ENCODE results near the gene NINJ1. TPM values are rescaled to one million over a fixed set of nuclear protein-coding genes. Genes with fewer than 3 reads are reported as not detected.
"Not testable (repeated sequence)": the region's sequence is repeated elsewhere in the genome, so short reads cannot be mapped to it uniquely, and the experiment has no call there.

The NINJ1 gene
- total RNA-seq, 3 donors from 2014 or later, result 48.6 to 69.8 (median 50.1) TPM

DNA sequence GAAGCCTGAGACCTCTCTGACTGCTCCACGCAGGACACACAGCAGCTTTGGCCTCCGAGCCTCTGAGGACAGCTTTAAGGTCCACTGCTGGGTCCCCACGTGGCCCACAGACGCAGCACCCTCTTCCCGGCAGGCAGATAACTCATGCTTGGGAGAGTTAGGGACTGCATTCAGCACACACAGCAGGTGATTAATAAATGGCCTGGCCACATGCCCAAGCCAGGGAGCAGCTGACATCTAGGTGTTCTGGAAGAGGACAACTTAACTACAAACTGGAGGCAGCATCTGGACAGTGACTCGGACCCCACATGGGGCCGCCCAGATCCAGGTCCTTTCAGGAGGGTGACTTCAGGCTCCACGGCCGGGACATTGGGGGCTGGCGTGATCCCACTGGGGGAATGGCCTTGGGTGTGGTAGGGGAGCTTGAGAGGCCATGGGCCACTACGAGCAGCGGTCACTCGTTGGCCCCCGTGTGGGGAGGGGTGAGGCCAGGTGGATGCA is 11.3 kb downstream of the NINJ1 start:
- H3K4me1 Mint-ChIP-seq (ENCODE audit: low read depth), result peaks cover 39% of the 10 kb centered on the region
- ATAC-seq, result no peak
- no peak for DNase-seq
- H3K36me3 Mint-ChIP-seq (ENCODE audit: insufficient read depth), result peaks cover 18% of the 10 kb centered on the region
- H3K4me3 Mint-ChIP-seq, result no peak overlapping the region
- no peaks in the 10 kb centered on the region for H3K9me3 Mint-ChIP-seq
- H3K27me3 Mint-ChIP-seq (ENCODE audit: low read depth), result no peaks in the 10 kb centered on the region

DNA sequence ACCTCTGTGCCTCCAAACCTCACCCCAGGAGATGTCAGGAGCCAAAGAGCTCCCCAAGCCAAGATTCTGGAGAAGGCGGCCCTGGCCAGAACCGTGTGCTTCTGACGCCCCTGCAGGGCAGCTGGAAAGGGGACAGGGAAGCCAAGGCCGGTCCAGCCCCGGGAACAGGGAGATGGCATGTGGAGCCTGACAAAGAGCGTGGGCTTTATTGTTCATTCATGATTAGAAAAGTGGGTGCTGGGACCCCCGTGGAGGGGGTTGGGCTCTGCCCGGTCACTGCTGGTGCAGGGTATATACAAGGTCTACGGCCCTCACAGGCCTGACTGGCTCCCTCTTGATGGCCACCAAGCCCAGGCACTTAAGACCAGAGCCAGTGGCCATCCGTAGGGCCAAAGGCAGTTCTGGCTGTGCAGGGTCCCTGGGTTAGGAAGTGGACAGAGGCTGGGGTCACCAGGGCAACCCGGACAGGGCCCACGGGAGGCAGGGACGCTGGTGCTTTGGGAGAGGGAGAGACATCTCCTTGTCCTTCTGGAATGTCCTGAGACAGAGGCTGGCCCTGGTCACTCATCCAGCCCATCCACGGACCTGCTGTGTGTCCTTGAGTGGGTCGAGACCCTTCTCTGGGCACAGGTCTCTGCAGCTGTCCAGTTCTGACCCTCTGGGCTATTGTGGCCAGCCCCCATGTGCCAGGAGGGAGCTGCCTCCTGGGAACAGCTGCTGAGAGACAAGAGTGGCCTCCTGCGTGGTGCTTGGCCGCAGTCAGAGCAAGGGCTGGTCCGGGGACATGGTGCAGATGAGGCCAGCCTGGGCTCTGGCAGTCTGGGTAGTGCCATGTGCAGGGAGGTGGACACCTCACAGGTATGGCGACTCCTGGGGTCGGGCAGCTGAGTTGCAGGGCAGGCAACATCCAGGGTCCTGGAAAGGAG is 12.5 kb downstream of the NINJ1 start:
- H3K4me1 Mint-ChIP-seq (ENCODE audit: low read depth), result peaks cover 27% of the 10 kb centered on the region
- H3K27me3 Mint-ChIP-seq (ENCODE audit: low read depth), result no peaks in the 10 kb centered on the region
- H3K36me3 Mint-ChIP-seq (ENCODE audit: insufficient read depth), result peaks cover 18% of the 10 kb centered on the region
- no peak for DNase-seq
- ATAC-seq, result no peak
- no peaks in the 10 kb centered on the region for H3K9me3 Mint-ChIP-seq
- H3K4me3 Mint-ChIP-seq, result no peak overlapping the region

DNA sequence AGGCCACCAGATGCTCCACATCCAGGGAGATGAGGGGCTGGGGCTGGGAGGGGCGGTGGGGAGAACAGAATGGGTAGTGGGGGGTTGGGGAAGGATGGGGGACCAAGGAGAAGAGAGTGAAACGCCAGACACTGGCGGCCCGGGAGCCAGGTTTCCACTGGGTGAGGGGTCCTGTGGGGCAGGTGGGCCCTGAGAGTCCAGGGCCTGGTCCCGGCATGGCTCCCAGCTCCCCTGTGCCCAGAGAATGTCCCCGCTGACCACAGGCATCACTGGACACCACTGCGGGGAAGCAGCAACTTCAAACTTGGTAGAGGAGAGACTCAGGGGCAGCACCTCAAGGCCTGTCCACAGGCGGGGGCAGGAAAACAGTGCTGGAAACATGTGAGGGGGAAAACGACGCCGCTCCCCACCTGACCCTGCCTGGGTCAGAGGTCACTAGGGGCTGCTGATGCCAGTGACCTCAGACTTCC is 13.2 kb downstream of the NINJ1 start:
- Mint-ChIP-seq H3K36me3 (ENCODE audit: insufficient read depth) (peaks cover 18% of the 10 kb centered on the region), H3K4me3 (no peak overlapping the region), H3K4me1 (ENCODE audit: low read depth) (peaks cover 20% of the 10 kb centered on the region), H3K27me3 (ENCODE audit: low read depth) (no peaks in the 10 kb centered on the region), H3K9me3 (no peaks in the 10 kb centered on the region)
- no peak for DNase-seq
- no peak for ATAC-seq

DNA sequence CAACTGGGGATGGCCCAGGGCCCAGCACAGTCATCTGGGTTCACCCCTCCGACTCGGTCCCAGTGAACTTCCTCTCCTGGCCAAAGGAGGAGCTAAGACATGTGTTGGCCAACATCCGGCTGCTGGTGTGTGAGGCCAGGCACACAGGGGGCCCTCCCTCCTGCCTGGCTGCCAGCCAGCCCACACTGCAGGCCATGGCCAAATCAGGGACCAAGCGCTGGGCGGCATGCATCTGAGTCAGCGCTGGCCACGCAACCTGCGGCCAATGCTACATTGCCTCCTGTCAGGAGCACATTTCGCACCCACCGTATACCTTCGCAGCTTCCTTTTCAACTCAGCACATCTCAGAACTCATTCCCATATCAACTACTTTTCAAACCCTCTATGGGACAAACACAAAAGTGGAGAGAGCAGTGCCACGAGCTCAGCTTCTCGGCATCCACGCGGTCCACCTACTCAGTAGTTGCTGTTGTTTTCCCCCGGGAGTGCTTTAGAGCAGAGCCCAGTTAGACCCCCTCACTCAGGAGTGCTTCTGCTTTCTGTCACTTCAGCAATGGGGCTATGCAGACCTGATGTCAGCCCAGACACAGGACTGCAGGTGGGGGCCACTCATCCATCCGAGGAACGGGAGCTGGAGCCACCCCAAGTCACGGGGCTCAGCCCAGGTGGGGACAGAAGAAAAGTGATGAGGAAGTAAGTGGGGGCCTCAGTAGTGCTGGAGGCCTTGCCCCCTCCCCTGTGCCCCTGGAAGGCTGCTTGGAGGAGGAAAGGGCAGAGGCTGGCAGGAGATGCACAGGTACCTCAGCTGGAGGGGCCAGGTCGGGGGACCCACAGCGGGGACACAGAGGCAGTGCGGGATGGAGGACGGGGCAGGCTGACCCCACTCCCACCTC is 13.9 kb downstream of the NINJ1 start:
- ATAC-seq (peak; percentile 64 to 73), DNase-seq (no peak)
- Mint-ChIP-seq H3K36me3 (ENCODE audit: insufficient read depth) (peaks cover 18% of the 10 kb centered on the region), H3K4me1 (ENCODE audit: low read depth) (peaks cover 17% of the 10 kb centered on the region), H3K4me3 (peak overlapping the region; percentile 29), H3K9me3 (no peaks in the 10 kb centered on the region), H3K27me3 (ENCODE audit: low read depth) (no peaks in the 10 kb centered on the region)

DNA sequence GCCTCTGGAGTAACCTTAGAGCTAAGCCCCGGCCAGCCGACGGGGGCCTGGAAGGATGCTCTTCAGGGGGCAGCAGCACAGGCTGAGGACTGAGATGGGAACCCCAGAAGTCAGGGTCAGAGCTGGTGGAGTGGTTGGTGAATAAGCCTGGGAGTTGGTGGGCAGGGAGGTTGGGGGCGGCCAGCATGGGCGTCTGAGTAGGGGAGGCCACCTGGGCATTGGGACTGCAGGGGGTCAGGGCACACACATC is 14.4 kb downstream of the NINJ1 start:
- no peaks in the 10 kb centered on the region for H3K27me3 Mint-ChIP-seq (ENCODE audit: low read depth)
- H3K4me1 Mint-ChIP-seq (ENCODE audit: low read depth), result peaks cover 19% of the 10 kb centered on the region
- no peak for DNase-seq
- no peaks in the 10 kb centered on the region for H3K9me3 Mint-ChIP-seq
- H3K4me3 Mint-ChIP-seq, result no peak overlapping the region
- H3K36me3 Mint-ChIP-seq (ENCODE audit: insufficient read depth), result peaks cover 15% of the 10 kb centered on the region
- no peak for ATAC-seq

DNA sequence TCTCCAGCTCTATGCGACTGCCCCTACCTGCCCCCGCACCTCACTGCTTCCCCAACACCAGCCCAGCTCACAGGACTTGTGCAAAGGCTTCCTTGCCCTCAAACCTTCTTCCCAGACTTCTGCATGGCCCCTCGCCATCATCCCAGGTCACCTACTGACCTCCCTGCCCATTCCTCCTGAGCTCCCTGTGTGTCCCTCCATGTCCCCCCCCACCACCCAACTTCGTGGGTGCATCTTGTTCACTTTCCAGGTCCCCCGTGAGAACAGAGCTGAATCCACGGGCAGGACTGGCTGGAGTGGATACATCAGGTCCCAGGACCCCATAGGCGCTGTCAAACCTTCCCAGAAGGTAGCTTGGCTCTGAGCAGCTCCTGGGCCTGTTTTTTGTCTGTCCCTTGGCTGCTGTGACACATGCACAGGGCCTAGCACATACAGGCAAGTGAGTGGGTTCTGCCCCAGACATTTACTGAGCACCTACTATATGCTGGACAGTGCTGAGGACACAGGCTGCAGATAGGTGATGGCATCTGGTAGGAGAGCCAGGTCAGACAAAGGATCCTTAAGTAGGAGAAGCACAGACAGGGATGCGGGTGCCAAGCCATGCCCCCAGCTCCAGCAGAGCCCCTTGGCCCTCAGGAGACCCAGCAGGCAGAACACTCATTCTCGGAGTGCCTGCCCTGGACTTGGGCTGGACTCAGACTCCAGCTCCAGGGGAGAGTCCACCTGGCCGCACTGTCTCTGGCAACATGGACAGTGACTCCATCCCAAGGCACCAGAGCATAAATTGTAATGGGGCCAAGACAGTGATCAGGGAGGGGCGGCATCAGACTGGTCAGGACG is 15.0 kb downstream of the NINJ1 start:
- ATAC-seq (no peak), DNase-seq (no peak)
- no peaks in the 10 kb centered on the region for H3K27me3 Mint-ChIP-seq (ENCODE audit: low read depth)
- peaks cover 20% of the 10 kb centered on the region for H3K4me1 Mint-ChIP-seq (ENCODE audit: low read depth)
- H3K4me3 Mint-ChIP-seq, result no peak overlapping the region
- peaks cover 13% of the 10 kb centered on the region for H3K36me3 Mint-ChIP-seq (ENCODE audit: insufficient read depth)
- no peaks in the 10 kb centered on the region for H3K9me3 Mint-ChIP-seq

DNA sequence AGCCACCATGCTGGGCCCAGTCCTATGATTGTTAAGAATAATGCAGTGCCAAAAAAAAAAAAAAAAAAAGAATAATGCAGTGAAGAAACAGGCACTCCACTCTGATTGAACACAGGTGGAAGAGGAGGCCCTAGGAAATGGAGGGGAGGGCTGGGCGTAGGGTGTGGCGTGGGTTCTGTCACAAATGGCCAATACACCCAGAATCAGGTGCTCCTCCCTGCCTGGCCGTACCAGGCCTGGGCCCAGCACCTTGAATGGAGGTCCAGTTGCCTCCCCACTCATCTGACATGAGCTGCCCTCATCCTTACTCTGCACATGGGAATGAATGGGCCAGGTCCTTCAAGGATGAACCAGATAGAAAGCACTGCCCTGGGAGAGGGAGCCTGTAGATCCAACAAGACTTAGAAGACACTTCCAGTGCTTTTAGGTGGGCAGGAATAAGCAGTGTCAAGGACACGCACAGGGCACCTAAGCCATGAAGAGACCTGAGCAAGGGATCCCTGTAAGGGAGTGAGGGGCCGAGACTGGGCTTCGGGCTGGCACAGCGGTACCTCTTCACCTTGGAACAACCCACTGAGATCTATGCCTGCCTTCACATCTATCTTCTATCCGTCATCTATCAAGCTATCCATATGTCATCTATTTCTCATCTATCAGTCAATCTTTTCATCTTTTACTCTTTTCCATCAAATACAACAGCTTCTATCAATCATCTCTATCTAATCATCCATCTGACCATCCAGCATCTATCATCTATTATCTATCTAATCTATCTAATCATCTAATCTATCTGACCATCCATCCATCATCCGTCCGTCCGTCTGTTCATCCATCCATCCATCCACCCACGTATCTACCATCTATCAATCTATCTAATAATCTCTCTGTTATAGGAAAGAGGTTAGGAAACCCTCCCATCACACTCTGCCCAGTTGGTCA is 15.9 kb downstream of the NINJ1 start:
- DNase-seq (no peak), ATAC-seq (no peak)
- H3K36me3 Mint-ChIP-seq (ENCODE audit: insufficient read depth), result peaks cover 13% of the 10 kb centered on the region
- no peaks in the 10 kb centered on the region for H3K9me3 Mint-ChIP-seq
- no peak overlapping the region for H3K4me3 Mint-ChIP-seq
- no peaks in the 10 kb centered on the region for H3K27me3 Mint-ChIP-seq (ENCODE audit: low read depth)
- peaks cover 21% of the 10 kb centered on the region for H3K4me1 Mint-ChIP-seq (ENCODE audit: low read depth)

DNA sequence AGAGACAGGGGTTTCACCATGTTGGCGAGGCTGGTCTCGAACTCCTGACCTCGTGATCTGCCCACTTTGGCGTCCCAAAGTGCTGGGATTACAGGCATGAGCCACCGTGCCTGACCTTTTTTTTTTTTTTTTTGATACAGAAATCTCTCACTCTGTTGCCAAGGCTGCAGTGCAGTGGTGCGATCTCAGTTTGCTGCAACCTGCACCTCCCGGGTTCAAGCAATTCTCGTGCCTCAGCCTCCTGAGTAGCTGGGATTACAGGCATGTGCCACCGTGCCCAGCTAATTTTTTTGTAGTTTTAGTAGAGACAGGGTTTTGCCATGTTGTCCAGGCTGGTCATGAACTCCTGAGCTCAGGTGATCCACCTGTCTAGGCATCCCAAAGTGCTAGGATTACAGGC is 16.5 kb downstream of the NINJ1 start:
- Mint-ChIP-seq H3K4me1 (ENCODE audit: low read depth) (peaks cover 23% of the 10 kb centered on the region), H3K36me3 (ENCODE audit: insufficient read depth) (peaks cover 15% of the 10 kb centered on the region)
- not testable (repeated sequence) for ATAC-seq; H3K9me3 Mint-ChIP-seq; H3K4me3 Mint-ChIP-seq; H3K27me3 Mint-ChIP-seq (ENCODE audit: low read depth); DNase-seq

DNA sequence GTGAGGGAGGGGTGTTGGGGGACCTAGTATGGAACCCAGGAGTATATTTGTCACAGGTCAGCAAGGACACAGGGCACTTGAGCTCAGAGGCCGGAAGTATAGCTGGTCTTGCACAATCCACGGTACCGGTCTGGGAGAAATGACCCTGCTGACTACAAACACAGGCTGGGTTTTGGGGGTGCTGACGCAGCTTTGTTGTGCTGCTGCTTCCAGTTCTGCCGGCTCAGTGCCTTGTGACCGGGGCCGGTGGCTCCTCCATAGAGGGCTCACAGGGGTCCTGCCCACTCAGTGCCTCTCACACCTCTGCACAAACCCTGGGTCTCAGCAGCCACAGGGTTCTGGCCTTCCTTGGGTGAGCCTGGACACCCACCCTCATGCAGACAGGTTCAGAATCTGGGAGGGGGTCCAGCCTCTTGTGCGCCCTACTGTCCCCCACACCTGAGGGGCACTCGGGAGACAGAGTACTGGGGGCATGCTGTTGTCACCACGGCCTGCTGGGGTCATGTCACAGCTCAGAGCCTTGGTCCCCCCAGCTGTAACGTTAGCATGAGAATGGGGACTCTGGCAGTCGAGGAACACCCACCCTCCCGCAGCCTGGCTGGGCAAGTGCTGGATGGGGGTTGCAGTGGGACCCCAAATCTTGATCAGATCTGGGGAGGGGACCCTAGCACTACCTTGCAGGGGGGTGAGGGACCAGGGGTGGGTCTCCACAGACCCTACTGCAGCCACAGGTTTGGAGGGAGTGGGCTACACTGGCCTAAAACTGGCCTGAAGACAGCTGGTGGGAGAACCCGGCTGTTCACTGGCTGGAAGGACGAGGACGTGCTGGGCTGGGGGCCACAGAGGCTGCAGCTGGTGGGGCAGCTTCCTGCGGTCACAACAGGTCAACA is 17.7 kb downstream of the NINJ1 start:
- DNase-seq, result no peak
- H3K27me3 Mint-ChIP-seq (ENCODE audit: low read depth), result no peaks in the 10 kb centered on the region
- H3K4me1 Mint-ChIP-seq (ENCODE audit: low read depth), result peaks cover 23% of the 10 kb centered on the region
- peaks cover 11% of the 10 kb centered on the region for H3K36me3 Mint-ChIP-seq (ENCODE audit: insufficient read depth)
- H3K4me3 Mint-ChIP-seq, result no peak overlapping the region
- ATAC-seq, result no peak
- no peaks in the 10 kb centered on the region for H3K9me3 Mint-ChIP-seq

DNA sequence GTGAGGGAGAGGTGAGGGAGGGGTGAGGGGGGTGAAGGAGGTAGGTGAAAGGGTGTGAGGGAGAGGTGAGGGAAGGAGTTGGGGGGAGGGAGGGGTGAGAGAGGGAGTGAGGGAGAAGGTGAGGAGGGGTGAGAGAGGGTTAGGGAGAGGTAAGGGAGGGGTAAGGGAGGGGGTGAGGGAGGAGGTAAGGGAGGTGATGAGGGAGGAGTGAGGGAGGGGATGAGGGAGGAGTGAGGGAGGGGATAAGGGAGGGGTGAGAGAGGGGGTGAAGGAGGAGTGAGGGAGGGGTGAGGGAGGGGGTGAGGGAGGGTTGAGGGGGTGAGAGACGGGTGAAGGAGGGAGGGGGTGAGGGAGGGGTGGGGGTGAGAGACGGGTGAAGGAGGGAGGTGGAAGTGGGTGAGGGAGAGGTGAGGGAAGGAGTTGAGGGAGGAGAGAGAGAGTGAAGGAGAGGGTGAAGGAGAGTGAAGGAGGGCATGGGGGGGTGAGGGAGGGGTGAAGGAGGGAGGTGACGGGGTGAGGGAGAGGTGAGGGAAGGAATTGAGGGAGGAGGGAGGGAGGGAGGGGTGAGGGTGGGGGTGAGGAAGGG is 18.5 kb downstream of the NINJ1 start:
- ATAC-seq (no peak), DNase-seq (no peak)

DNA sequence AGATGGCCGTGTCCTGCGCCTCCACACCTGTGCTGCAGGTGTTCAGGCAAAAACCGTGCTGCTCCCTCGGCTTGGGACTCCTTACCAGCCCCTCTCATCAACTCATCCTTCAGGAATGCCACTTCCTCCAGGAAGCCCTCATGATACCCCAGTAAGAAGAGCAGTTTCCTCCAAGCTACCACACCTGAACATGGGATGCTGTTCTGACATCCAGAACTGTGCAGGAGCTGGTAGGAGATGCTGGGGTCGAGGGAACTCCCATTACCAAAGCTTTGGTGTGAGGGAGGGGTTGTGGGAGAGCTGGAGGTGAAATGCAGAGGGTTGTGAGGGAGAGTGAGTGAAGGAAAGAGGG is 19.1 kb downstream of the NINJ1 start:
- H3K4me3 Mint-ChIP-seq, result no peak overlapping the region
- no peak for DNase-seq
- peaks cover 8% of the 10 kb centered on the region for H3K36me3 Mint-ChIP-seq (ENCODE audit: insufficient read depth)
- no peak for ATAC-seq
- H3K9me3 Mint-ChIP-seq, result no peaks in the 10 kb centered on the region
- no peaks in the 10 kb centered on the region for H3K27me3 Mint-ChIP-seq (ENCODE audit: low read depth)
- peaks cover 19% of the 10 kb centered on the region for H3K4me1 Mint-ChIP-seq (ENCODE audit: low read depth)

More for the DNA sequence above, 18.5 kb downstream of the NINJ1 start:
- Mint-ChIP-seq H3K27me3 (ENCODE audit: low read depth) (no peaks in the 10 kb centered on the region), H3K4me1 (ENCODE audit: low read depth) (peaks cover 25% of the 10 kb centered on the region), H3K4me3 (no peak overlapping the region), H3K9me3 (no peaks in the 10 kb centered on the region), H3K36me3 (ENCODE audit: insufficient read depth) (peaks cover 12% of the 10 kb centered on the region)

All from activated T-cell treated with anti-CD3 and anti-CD28 coated beads, Interleukin-2, amount 50 U/mL, for 4 hours (primary cell).